Cerebellar nuclear complex (tissue), 1 donor: ENCODE data around the gene MCC.

Experiments used
- DNase-seq, 2 experiments: peaks; one replicate each; lab custom pipeline; 2025; lab: John Stamatoyannopoulos, UW

MCC gene

DNA sequence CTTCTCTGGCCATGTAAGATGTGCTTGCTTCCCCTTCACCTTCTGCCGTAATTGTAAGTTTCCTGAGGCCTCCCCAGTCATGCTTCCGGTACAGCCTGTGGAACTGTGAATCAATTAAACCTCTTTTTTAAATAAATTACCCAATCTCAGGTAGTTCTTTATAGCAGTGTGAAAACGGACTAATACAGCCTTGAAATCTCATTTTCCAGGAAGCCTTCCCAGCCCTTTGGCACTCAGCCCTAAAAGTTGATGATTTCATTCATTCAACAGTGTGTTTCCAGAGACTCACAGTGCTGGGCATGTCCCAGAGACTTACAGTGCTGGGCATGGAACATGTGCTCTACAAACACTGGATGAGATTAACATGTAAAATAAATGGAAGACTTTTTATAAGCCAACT lies 375.8 kb downstream of the MCC start:
- no peak for DNase-seq

GRCh38 chr5:113110117-113110516 lies 378.1 kb downstream of the MCC start:
- no peak for DNase-seq

GRCh38 chr5:113109344-113109743 lies 378.9 kb downstream of the MCC start:
- no peak for DNase-seq

DNA sequence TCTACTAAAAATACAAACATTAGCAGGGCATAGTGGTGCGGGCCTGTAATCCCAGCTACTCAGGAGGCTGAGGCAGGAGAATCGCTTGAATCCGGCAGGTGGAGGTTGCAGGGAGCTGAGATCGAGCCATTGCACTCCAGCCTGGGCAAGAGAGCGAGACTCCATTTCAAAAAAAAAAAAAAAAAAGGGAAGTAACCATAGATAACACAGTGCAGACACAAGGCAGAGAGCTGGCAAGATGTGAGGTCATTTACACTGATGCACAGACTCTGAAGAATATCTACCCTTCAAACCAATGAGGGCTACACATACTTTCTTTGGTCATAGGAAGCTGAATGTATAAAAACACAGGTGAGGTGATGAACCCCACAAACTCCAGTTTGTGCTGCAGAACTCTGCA lies 379.8 kb downstream of the MCC start:
- no peak for DNase-seq

DNA sequence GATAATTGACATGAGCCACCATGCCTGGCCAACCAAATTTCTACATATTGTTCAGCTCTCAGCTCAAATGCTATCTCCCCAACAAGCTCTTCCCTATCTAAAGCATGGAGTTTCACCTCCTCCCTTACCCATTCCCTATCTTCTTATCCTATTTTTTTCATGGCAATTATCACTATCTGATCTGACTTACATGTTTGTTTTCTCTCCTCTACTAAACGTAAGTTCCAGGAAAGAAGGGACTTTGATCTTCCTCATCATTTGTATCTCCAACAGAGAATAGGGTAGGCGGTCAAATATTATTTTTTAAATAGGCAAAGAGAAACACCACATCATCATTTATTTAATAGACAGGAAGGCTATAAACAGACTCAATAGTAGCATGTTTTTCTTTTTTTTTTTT lies 381.4 kb downstream of the MCC start:
- DNase-seq = no peak

- no peak for DNase-seq
Observed at GRCh38 chr5:113105693-113106280, 382.5 kb downstream of the MCC start.

GRCh38 chr5:113103330-113103729 lies 384.9 kb downstream of the MCC start:
- DNase-seq = no peak

DNA sequence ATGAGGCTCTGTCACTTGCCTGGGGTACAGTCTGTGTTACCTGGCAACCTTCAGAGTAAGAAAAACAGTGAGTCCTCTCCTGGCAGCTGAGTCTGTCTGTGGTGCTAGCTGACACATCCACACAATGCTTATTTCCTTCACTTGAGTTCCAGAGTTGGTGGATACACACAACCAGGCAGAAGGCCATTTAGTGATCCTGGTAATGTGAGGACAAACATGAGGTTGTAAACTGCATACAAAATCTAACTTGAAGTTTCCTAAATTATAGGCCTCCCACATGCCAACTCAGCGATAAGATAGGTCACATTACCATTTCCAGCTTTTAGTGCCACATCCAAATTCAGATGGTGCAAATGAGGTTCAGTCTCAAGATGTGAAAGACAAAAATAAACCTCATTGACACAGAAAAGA lies 386.1 kb downstream of the MCC start:
- DNase-seq = no peak

GRCh38 chr5:113100981-113101380 lies 387.3 kb downstream of the MCC start:
- DNase-seq = no peak

DNA sequence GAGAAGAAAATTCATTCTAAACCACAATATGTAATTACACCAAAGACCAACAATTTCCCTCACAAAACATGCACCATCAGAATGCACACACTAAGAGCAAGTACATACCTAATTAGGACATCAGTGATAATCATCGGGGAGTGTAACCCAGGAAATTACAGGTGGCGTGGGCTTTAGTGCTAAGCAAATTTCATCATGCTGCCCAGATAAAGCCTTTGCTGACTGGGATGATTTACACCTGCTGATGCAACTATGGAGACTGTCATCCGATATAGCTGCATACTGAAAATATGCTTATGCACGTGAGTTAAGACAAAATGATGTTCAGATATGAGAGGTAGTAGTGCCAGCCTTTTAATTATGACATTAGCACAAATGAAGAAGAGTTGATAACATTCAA lies 388.4 kb downstream of the MCC start:
- DNase-seq = no peak

DNA sequence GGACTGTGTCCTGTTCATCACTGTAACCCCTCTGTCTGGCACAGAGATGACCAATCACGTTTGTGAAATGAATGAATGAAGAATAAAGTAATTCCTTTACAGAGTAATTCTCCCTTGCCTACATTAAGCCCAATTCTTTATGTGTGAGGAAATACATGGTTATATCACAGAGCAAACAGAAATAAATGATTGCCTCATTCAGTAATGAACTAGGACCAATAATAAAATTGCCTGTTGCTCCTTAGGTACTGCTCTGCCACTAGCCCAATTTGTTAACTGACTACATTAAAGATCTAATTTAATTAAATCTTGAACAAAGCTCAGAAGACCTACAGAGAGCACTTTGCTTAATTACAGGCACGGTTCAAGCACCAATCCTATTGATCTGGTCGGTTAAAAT lies 389.9 kb downstream of the MCC start:
- DNase-seq = no peak

GRCh38 chr5:113095831-113096230 lies 392.4 kb downstream of the MCC start:
- no peak for DNase-seq

DNA sequence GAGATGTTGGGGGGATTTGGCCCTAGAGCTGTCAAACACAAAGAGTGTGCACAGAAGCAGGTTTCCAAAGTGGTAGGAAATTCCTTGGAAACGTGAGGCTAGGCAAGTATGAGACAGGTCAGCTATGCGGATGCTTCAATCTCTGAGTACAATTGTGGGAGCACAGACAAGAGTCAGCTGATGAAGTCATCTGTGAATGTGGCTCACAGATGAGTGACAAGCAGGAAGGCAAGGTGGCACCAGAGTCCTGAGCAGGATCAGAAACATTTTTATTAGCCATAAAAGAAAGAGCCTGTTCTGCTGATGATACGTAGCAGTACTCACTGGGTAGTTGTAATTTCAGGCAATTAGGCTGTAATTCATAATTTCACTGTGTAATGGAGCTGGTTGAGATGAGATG lies 394.7 kb downstream of the MCC start:
- DNase-seq = no peak

DNA sequence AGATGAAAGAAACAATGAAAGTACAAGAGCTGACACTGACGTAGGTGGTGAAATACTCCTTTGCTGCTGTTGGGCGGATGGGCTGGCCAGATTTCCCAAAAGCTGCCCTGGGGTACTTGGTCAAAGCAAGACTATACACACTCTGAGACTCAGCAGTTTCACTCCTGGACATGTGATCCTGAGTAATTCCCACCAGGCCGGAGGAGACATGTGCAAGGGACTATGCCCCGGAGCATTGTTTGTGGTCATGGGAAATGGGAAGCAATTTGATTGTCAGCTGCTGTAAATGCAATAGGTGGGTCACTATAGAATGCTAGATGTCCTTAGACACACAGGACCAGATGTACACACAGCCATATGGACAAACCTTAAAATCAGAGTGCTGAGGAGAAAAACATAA lies 395.6 kb downstream of the MCC start:
- no peak for DNase-seq

GRCh38 chr5:113091622-113092021 lies 396.6 kb downstream of the MCC start:
- no peak for DNase-seq

- DNase-seq = no peak
Observed at GRCh38 chr5:113090336-113091106, 397.7 kb downstream of the MCC start.

DNA sequence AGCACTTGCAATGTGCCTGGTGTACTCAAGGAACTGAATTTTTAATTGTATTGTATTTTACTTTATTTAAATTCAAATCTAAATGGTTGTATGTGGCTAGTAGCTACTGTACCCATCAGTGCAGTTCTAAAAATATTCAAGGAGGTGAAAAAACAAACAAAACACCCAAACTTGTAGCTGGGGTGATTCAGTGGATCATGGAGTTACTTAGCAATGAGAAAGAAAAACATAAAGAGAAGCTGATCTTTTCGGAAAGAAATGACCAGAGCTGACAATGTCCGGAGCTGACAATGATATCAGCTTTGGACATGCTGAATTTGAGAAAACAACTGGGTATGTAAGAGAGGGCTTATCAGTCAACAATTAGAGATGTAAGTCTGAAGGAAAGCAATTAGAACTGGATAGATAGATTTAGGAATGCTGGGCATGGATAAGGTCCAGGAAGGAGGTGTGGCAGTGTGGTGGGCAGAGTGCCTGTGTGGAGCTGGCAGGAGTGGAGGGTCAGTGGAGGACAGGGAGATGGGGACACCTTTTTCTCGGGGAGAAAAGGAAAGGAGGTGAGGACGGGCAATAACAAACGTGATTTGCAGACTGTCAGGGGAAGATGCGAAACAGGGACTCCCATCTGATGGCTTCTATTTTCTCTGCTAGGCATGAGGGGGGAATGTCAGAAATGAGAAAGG lies 398.5 kb downstream of the MCC start:
- DNase-seq = no peak

- no peak for DNase-seq
Observed at GRCh38 chr5:113087976-113088514, 400.2 kb downstream of the MCC start.

DNA sequence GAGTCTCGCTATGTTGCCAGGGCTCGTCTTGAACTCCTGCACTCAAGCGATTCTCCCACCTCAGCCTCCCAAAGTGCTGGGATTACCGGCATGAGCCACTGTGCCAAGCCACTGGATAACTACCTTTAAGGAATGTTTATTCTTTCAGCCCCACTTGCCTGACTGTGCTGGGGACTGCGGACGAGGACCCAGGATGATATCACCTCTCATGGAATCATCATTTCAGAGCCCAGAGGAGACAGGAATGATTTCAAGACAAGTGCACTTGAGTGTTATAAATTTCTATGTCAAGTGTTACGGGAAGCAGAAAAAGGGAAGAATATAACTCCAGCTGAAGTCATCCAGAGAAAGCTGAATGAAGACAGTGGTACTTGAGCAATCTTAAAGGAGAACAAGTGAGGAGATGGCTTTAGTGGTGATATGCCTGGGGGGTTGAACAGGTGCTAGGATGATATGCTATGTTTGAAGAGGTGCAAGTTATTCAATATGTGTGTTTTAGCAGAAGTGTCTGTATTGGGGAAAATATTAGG lies 402.3 kb downstream of the MCC start:
- DNase-seq = no peak

- DNase-seq = no peak
Observed at GRCh38 chr5:113085084-113085414, 403.2 kb downstream of the MCC start.

DNA sequence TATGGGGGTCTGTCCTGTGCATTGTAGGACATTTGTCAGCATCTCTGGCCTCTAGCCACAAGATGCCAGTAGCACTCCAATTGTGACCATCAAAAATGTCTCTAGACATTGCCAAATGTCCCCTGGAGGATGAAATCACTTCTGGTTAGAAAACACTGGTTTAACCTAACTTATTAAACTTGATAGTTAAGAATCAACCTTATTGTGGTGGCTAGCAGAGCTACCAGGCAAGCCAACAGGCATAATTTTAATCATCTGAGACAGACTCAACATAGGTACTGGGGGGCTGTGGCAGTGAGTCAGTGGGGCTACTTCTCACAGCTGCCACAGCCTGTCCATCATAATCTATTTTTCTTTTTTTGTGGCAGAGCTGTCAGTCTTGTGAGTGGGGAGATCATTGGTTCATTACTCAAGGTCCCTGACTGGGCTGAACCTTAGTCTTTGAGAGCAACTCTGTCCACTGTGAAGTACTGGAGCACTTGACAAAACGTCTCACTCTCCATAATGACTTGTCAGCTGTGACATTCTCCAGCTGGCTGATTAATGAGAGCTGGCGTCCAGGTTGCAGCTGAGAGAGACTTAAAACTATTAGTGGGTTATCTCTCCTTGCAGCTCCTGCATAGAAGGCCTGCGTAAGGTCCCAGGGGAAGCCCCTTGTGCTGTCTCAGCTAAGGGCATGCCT lies 403.7 kb downstream of the MCC start:
- no peak for DNase-seq

DNA sequence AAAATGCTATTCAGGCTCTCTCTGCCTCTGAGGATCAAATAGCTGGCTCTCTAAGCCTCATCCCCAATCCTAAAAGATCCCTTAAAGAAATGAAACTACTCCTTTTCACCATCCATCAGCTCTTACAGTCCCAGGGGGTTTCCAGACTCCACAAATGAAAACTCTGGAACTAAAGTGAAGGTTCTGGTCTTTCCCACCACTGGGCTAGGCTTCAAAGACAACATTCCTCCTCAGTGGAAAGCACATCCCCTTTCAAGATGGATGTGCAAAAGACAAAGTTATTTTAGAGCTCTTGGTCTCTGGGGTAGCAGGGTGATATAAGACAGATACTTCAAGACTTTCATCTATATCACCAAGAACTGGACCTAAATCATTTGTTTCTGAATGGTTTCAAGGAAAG lies 404.8 kb downstream of the MCC start:
- DNase-seq = no peak

DNA sequence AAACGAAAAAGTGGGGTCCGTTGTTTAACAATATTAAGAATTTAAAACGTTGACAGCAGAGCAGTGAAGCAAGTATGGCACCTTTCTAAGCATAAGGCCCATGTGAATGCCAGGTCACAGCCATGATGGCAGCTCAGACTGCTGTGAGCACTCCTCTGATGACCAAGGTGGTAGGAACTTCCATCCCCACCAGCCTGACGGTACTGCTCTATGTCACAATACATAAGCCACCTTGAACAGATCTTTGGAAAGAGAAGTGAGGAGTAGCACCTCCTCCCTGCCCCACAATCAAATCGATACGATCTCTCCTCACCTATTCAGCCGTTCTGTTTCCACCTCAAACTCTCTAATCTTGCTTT lies 405.7 kb downstream of the MCC start:
- DNase-seq = no peak
